Measurements from ENCODE around the gene NPEPPS. TPM values are rescaled to one million over a fixed set of nuclear protein-coding genes. Genes with fewer than 3 reads are reported as not detected.

The NPEPPS gene
- total RNA-seq, 1 donor = 148 TPM

DNA sequence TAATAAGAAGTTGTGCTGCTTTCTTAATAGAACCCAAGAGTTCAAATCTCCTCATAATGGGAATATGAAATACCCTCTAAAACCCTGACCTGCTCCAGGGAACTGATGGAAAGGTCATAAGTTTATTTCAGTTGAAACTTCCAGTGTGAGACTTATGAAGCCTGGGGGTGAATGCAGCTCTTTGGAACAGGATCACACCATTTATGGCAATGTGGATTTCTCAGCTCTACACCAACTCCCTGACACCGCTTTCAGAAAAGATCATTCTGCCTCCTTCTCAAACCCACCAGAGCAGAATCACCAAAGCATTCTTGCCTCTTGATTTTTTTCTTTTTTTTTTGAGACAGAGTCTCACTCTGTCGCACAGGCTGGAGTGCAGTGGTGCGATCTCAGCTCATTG is 102.1 kb downstream of the NPEPPS start:
- no peak overlapping the region for H3K4me3 ChIP-seq (ENCODE audit: low read depth, low read length)
- DNase-seq (ENCODE audit: low read depth) = no peak
- TF ChIP-seq, protein P1, sequence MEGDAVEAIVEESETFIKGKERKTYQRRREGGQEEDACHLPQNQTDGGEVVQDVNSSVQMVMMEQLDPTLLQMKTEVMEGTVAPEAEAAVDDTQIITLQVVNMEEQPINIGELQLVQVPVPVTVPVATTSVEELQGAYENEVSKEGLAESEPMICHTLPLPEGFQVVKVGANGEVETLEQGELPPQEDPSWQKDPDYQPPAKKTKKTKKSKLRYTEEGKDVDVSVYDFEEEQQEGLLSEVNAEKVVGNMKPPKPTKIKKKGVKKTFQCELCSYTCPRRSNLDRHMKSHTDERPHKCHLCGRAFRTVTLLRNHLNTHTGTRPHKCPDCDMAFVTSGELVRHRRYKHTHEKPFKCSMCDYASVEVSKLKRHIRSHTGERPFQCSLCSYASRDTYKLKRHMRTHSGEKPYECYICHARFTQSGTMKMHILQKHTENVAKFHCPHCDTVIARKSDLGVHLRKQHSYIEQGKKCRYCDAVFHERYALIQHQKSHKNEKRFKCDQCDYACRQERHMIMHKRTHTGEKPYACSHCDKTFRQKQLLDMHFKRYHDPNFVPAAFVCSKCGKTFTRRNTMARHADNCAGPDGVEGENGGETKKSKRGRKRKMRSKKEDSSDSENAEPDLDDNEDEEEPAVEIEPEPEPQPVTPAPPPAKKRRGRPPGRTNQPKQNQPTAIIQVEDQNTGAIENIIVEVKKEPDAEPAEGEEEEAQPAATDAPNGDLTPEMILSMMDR (IDR thresholded peaks at IDR 0.05; ENCODE audit: insufficient read depth, low read depth, low read length) = no peak

DNA sequence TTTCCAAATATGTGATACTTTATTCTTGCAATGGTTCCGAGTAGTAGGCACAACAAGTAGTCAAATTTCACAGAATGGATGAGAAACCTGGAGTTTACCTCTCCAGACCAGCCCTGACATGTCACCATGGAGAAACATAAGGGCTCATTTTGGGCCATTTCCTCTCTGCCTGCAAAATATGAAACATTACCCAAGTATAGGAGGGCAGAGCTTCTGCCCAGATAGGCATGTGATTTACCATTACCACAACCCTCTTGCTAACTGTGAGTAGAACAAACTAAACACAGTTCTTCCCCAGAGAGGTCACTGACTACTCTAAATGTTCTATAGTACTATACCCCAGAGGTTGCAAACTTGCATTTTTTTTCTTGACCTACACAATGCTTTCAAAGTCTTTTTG is 103.1 kb downstream of the NPEPPS start:
- DNase-seq (ENCODE audit: low read depth) = no peak
- TF ChIP-seq, protein P1 (IDR thresholded peaks at IDR 0.05; ENCODE audit: insufficient read depth, low read depth, low read length) = no peak
- no peak overlapping the region for H3K4me3 ChIP-seq (ENCODE audit: low read depth, low read length)

DNA sequence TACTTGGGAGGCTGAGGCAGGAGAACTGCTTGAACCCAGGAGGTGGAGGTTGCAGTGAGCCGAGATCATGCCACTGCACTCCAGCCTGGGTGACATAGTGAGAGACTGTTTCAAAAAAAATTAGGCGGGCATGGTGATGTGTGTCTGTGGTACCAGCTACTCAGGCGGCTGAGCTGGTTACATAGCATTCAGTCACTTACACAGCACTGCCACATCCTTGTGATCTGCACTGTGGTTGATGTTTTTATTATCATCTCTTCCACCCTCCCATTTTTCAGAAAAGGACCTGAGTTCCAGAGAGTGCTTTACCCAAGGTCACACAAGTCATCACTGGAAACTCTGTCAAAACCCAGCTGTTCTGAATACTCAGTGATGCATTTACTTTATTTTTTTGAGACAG is 104.0 kb downstream of the NPEPPS start:
- H3K4me3 ChIP-seq (ENCODE audit: low read depth, low read length) = no peak overlapping the region
- TF ChIP-seq, protein P1 (IDR thresholded peaks at IDR 0.05; ENCODE audit: insufficient read depth, low read depth, low read length) = no peak
- DNase-seq (ENCODE audit: low read depth) = no peak

GRCh38 chr17:47635734-47636133 is 104.8 kb downstream of the NPEPPS start:
- DNase-seq (ENCODE audit: low read depth) = no peak
- H3K4me3 ChIP-seq (ENCODE audit: low read depth, low read length) = no peak overlapping the region
- TF ChIP-seq, protein P1 (IDR thresholded peaks at IDR 0.05; ENCODE audit: insufficient read depth, low read depth, low read length) = no peak

- H3K4me3 ChIP-seq (ENCODE audit: low read depth, low read length) = no peak overlapping the region
- TF ChIP-seq, protein P1 (IDR thresholded peaks at IDR 0.05; ENCODE audit: insufficient read depth, low read depth, low read length) = no peak
- no peak for DNase-seq (ENCODE audit: low read depth)
These were observed 105.5 kb downstream of the NPEPPS start for GRCh38 chr17:47636273-47637030.

- TF ChIP-seq, protein P1 (IDR thresholded peaks at IDR 0.05; ENCODE audit: insufficient read depth, low read depth, low read length) = no peak
These were observed 108.0 kb downstream of the NPEPPS start for GRCh38 chr17:47638903-47639302.

GRCh38 chr17:47640076-47640475 is 109.2 kb downstream of the NPEPPS start:
- no peak overlapping the region for H3K4me3 ChIP-seq (ENCODE audit: low read depth, low read length)
- DNase-seq (ENCODE audit: low read depth) = no peak
- TF ChIP-seq, protein P1 (IDR thresholded peaks at IDR 0.05; ENCODE audit: insufficient read depth, low read depth, low read length) = no peak

More at GRCh38 chr17:47638903-47639302, 108.0 kb downstream of the NPEPPS start:
- no peak overlapping the region for H3K4me3 ChIP-seq (ENCODE audit: low read depth, low read length)
- DNase-seq (ENCODE audit: low read depth) = no peak

All from fibroblast of villous mesenchyme (primary cell).